Measurements from ENCODE around the gene ZNFX1. TPM values are rescaled to one million over a fixed set of nuclear protein-coding genes. Genes with fewer than 3 reads are reported as not detected.

The ZNFX1 gene
- polyA plus RNA-seq, 1 of the 3 experiments (the other 2 are of a cell fraction), result 3.9 TPM

GRCh38 chr20:49267327-49267726 lies 10.5 kb downstream of the ZNFX1 start:
- Histone ChIP-seq H3K9me2 (no peaks in the 10 kb centered on the region), H2AFZ (ENCODE audit: low read depth) (no peak overlapping the region), H3K4me2 (no peak overlapping the region; the same call in 1 of the 2 replicates), H3K4me1 (ENCODE audit: control insufficient read depth in 1 of 2, insufficient read depth in 2 of 2, low read depth in 1 of 2, low read length in 1 of 2) (no peaks in the 10 kb centered on the region), H3K4me3 (ENCODE audit: low read depth in 2 of 2, low read length in 1 of 2) (no peak overlapping the region), H3K27me3 (ENCODE audit: insufficient read depth) (no peaks in the 10 kb centered on the region), H3K9me3 (no peaks in the 10 kb centered on the region), H3K27ac (ENCODE audit: low read depth in 2 of 2, low read length in 1 of 2) (no peak overlapping the region), H3K79me2 (ENCODE audit: insufficient read depth) (peaks cover 97% of the 10 kb centered on the region), H3F3A (replicated peaks; ENCODE audit: insufficient read depth) (peaks cover 11% of the 10 kb centered on the region), H3K36me3 (replicated peaks in 1 of 2; ENCODE audit: control insufficient read depth in 1 of 2, insufficient read depth in 2 of 2, low read length in 1 of 2) (peaks cover 61 to 81% of the 10 kb centered on the region in 2 experiments), H4K20me1 (ENCODE audit: insufficient read depth) (peaks cover 56% of the 10 kb centered on the region), H3K9ac (no peak overlapping the region)
- no peak for DNase-seq
- POLR2A ChIA-PET, result interaction anchor here (0.6 kb wide), 1 partner anchor 11 kb away, joined by 4 read pairs; the partner anchor contains the start of gene ZNFX1
- TF ChIP-seq NFIC (IDR thresholded peaks at IDR 0.05; ENCODE audit: borderline replicate concordance), result no peak
- TF ChIP-seq GATA2 (CRISPR knock-in tag; IDR thresholded peaks at IDR 0.05), result no peak
- TF ChIP-seq JUND (IDR thresholded peaks at IDR 0.05), result no peak
- TF ChIP-seq TCF12 (IDR thresholded peaks at IDR 0.05), result no peak
- TF ChIP-seq USF2 (IDR thresholded peaks at IDR 0.05; ENCODE audit: borderline replicate concordance, low read depth, low read length), result no peak
- no peak for TF ChIP-seq NRF1 (IDR thresholded peaks at IDR 0.05; ENCODE audit: low read depth, low read length)
- no peak for TF ChIP-seq FOXM1 (IDR thresholded peaks at IDR 0.05; ENCODE audit: low read depth)
- TF ChIP-seq MAX (IDR thresholded peaks at IDR 0.05; ENCODE audit: low read depth), result no peak
- TF ChIP-seq ZBTB33 (IDR thresholded peaks at IDR 0.05; ENCODE audit: borderline replicate concordance, low read depth), result no peak
- no peak for TF ChIP-seq ELF1 (IDR thresholded peaks at IDR 0.05)
- TF ChIP-seq SMC3 (IDR thresholded peaks at IDR 0.05; ENCODE audit: low read depth, low read length), result no peak
- no peak for TF ChIP-seq IRF3 (IDR thresholded peaks at IDR 0.05; ENCODE audit: low read depth, low read length)
- no peak for TF ChIP-seq TAF1 (IDR thresholded peaks at IDR 0.05; ENCODE audit: borderline replicate concordance, low read depth, low read length)
- TF ChIP-seq MXI1 (IDR thresholded peaks at IDR 0.05; ENCODE audit: low read depth, low read length), result no peak
- 92% methylated on average over 4 of the region's 4 CpGs for WGBS (ENCODE audit: low lambda C conversion rate)
- CTCF ChIA-PET, result interaction anchor here (1.4 to 1.5 kb wide), 2 partner anchors 21 to 53 kb away, joined by 3 to 7 read pairs; no protein-coding TSS in a partner anchor

GRCh38 chr20:49262444-49262843 lies 15.4 kb downstream of the ZNFX1 start:
- H3K79me2 ChIP-seq (ENCODE audit: insufficient read depth), result peaks cover 65% of the 10 kb centered on the region
- no peak overlapping the region for H3K4me2 ChIP-seq
- H3K9ac ChIP-seq, result no peak overlapping the region
- CTCF ChIA-PET, result interaction anchor here (0.8 to 1.0 kb wide), 2 partner anchors 15 to 341 kb away, joined by 3 read pairs; no protein-coding TSS in a partner anchor
- H3K4me3 ChIP-seq (ENCODE audit: low read depth in 2 of 2, low read length in 1 of 2), result no peak overlapping the region
- H3F3A ChIP-seq (replicated peaks; ENCODE audit: insufficient read depth), result peaks cover 10% of the 10 kb centered on the region
- DNase-seq, result no peak
- no peaks in the 10 kb centered on the region for H3K4me1 ChIP-seq (ENCODE audit: control insufficient read depth in 1 of 2, insufficient read depth in 2 of 2, low read depth in 1 of 2, low read length in 1 of 2)
- no peak overlapping the region for H3K27ac ChIP-seq (ENCODE audit: low read depth in 2 of 2, low read length in 1 of 2)
- peaks cover 54 to 73% of the 10 kb centered on the region in 2 experiments for H3K36me3 ChIP-seq (replicated peaks in 1 of 2; ENCODE audit: control insufficient read depth in 1 of 2, insufficient read depth in 2 of 2, low read length in 1 of 2)
- no peaks in the 10 kb centered on the region for H3K27me3 ChIP-seq (ENCODE audit: insufficient read depth)
- H4K20me1 ChIP-seq (ENCODE audit: insufficient read depth), result peaks cover 43% of the 10 kb centered on the region
- 94% methylated on average over 1 of the region's 1 CpG for WGBS (ENCODE audit: low lambda C conversion rate)
- H3K9me2 ChIP-seq, result no peaks in the 10 kb centered on the region
- no peak overlapping the region for H2AFZ ChIP-seq (ENCODE audit: low read depth)
- POLR2A ChIA-PET, result interaction anchor here (0.7 kb wide), 1 partner anchor 160 kb away, joined by 3 read pairs; no protein-coding TSS in a partner anchor
- no peaks in the 10 kb centered on the region for H3K9me3 ChIP-seq
- TF ChIP-seq TCF12 (IDR thresholded peaks at IDR 0.05), result no peak
- TF ChIP-seq ZBTB33 (IDR thresholded peaks at IDR 0.05; ENCODE audit: borderline replicate concordance, low read depth), result no peak
- TF ChIP-seq USF2 (IDR thresholded peaks at IDR 0.05; ENCODE audit: borderline replicate concordance, low read depth, low read length), result no peak
- TF ChIP-seq NRF1 (IDR thresholded peaks at IDR 0.05; ENCODE audit: low read depth, low read length), result no peak
- TF ChIP-seq GATA2 (CRISPR knock-in tag; IDR thresholded peaks at IDR 0.05), result no peak
- no peak for TF ChIP-seq MEF2A (IDR thresholded peaks at IDR 0.05; ENCODE audit: borderline replicate concordance, low read depth)
- TF ChIP-seq USF1 (IDR thresholded peaks at IDR 0.05; ENCODE audit: borderline replicate concordance, low read depth), result no peak
- TF ChIP-seq YY1 (IDR thresholded peaks at IDR 0.05; ENCODE audit: low read depth), result no peak
- TF ChIP-seq NFIC (IDR thresholded peaks at IDR 0.05; ENCODE audit: borderline replicate concordance), result no peak
- TF ChIP-seq TAF1 (IDR thresholded peaks at IDR 0.05; ENCODE audit: borderline replicate concordance, low read depth, low read length), result no peak
